Activated CD8-positive, alpha-beta memory T cell treated with anti-CD3 and anti-CD28 coated beads for 4 hours (primary cell): ENCODE results near the gene EPAS1.

Source experiments
- DNase-seq, 2 donors: peaks; one replicate each; pipeline ENCODE4 v3.0.0-alpha.2; 2020; ENCODE audit warnings: low read depth in 2 of 2

EPAS1 gene

DNA sequence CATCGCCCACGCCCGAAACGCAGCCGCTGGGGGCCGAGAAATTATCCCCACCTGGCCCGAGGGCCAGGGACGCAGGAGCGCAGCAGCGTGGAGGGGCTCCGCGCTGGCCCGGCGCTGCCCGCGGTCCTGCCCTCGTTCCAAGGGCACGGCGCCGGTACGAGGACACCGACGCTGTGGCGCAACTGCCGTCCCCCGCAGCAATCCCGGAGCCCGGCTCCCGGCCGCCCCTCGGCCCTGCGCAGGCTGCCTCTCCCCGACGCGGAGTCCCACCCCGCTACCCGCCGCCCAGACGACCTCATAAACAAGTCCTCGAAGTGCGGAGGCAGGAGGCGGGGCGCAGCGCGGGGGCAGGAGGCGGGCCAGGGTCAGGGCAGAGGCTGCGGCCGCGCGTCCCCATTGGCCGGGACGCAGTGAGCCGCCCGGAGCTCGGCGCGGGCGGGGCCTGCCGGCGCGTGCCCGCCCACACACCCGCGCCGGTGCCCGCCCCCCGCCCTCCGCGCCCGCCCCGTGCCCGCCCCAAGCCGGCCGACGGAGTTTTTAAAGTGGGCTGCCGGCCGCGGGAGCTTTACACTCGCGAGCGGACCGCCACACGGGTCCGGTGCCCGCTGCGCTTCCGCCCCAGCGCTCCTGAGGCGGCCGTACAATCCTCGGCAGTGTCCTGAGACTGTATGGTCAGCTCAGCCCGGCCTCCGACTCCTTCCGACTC, at the start of gene EPAS1:
TSS of gene EPAS1 (plus strand) at position 568 of the 706 bp plus-strand sequence. CDS start 505 bp downstream, outside the sequence.
- peak; percentile 66 to 71 for DNase-seq

DNA sequence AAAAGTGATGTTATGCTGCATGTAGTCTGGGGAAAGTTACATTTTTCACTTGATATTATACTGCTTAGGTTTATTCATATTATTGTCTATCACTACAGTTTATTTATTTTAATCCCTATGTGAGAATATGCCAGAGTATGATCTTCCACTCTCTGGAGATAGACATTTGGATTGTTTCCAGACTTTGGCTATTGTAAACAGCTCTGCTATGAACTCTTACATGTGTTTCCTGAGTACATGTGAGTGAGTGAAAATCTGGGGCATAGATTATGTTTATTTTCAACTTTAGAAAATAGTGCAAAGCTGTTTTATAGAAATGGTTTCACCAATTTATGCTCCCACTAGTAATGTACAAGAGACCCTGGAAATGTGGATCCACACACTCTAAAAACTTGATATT, 49.0 kb upstream of the EPAS1 start:
- no peak for DNase-seq

- no peak for DNase-seq
Observed at GRCh38 chr2:46249654-46250053, 47.6 kb upstream of the EPAS1 start.

DNA sequence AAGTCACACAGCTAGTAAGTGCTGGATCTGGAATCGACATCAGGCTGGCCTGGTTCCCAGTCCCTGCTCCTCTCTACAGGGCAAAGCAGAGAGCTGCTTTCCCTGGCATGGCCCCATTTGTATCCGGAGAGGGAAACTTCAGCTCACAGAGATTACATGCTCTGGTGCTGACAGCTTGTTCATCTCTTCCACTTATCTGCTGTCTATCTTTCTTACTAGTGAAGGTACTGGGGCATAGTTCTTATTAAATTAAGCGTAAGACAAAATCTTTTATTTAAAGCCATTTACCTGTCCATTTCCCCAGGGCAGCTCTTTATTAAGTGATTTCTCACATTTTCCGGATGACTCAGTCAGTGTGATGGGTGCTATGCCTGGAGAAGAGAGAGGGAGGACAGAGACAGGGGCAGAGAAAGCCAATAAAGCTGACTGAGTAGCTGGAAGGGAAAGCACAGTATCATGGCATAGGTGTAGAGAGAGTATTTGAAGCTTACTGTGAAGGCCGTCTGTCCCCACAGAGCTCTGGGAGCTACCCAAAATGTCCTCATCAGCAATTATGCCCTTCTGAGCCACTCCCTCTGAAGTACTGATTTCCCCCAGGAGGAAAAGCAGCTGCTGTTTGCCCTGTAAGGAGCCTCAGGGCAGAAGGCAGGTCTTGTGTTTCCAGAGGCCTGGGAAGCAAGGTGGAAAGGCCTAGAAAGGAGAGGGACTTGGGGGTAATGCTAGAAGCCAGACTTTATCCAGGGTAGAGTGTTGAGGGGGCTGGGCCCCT, 44.1 kb upstream of the EPAS1 start:
- no peak for DNase-seq

- no peak for DNase-seq
Observed at GRCh38 chr2:46254474-46254873, 42.7 kb upstream of the EPAS1 start.

DNA sequence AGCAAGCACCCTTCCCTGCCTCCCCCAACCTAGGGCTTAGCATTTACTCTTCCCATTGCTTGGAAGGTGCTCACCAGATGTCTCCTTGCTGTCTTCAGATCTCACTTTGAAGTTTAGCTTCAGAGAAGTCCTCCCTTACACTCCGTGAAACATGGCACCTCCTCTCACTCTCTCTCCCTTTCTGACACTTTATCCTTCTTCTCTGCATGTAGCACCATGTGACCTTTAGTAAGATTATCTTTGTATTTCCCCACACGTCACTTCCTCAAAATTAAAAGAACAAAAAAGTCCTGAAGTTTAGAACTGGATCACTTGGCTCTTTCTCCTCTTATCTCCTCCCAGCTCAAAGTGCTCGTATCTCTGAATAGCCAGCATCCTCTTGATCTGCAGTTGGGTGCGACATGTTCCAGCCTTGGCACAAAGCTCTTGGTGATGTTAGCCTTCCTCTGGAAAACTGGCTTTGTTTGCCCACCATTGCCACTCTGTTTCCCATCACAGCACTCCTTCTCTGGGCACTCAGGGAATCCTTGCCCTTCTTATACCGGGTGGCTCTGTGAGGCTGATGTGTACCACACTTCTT, 40.6 kb upstream of the EPAS1 start:
- no peak for DNase-seq

DNA sequence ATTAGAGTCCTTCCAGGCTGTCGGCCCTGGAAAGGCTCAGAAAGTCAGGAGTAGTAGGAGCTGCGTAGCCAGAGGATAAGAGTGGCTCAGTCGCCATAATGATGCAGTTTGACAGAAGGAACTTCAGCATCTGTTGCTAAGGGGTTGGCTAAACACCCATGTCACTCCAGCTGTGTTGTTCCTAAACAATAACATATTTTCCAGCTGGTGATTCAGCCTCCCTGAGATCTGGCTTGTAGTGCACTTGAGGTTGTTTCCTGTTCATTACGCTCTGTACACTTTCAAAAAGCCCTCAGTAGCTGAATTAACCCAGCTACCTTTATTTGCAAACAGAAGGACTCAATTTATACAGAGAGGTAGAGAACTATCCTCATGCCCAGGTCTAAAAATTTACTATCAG, 39.7 kb upstream of the EPAS1 start:
- no peak for DNase-seq

DNA sequence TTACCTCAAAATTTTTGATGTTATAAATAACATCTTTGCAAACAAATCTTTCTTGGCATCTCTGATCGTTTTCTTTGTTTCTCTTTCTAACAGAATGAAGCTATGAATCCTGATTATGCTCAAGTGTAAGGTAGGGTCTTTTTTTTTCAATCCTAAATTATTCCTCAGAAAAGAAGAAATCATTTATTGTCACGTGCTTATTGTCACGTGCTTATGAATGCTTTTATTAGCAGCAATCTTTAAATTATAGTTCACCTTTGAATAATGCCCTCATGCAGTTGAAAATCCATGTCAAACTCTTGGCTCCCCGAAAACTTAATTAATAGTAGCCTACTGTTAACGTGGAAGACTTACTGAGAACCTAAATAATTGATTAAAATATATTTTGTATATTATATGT, 39.2 kb upstream of the EPAS1 start:
- DNase-seq = no peak

- DNase-seq = no peak
Observed at GRCh38 chr2:46258937-46259776, 38.0 kb upstream of the EPAS1 start.

GRCh38 chr2:46259777-46260168, 37.4 kb upstream of the EPAS1 start:
- DNase-seq = no peak

DNA sequence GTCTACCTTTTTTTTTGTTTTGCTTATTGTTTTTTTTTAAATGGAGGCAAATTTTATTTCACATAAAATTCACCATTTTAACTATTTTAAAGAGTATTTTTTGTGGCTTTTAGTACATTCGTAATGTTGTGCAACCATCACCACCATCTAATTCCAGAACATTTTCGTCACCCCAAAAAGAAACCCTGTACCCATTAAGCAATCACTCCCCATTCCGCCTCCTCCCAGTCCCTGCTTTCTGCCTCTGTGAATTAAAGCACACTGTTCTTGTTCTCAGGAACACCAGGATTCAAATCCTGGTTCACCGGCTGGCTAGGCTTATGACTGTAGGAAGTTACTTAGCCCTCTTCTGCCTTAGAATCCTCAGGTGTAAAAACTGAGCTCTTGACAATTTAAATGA, 36.9 kb upstream of the EPAS1 start:
- no peak for DNase-seq

GRCh38 chr2:46262248-46262938, 34.8 kb upstream of the EPAS1 start:
- no peak for DNase-seq

DNA sequence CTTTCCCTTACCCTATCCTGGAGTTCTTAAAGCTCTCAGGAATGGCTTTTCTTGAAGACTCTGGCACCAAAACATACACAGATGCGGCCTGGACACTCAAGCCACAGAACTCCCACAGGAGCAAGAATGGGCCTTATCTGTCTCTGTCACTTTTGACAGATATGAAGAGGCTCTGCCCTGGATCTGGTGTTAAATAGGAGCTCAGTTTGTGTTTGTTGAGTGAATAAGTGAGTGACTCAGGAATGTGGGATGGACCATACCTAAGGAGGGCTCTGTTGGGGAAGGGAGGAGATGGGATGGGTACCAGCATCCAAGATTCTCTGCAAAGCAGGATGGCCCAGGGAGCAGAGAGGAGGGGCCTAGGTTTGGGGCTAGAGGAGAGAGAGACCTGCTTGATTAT, 33.9 kb upstream of the EPAS1 start:
- no peak for DNase-seq

- no peak for DNase-seq
Observed at GRCh38 chr2:46264447-46264846, 32.8 kb upstream of the EPAS1 start.

DNA sequence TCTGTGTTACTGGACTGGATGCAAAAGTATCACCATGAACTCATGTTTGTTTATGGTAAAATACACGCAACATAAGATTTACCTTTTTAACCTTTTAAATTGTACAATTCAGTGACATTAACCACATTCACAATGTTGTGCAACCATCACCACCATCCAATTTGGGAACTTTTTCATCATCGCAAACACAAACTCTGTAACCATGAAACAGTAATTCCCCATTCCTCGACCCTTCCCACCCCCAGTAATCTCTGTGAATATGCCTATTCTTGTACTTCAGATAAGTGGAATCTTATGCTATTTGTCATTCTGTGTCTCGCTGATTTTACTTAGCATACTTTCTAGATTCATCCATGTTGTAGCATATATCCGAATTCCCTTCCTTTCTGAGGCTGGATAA, 31.1 kb upstream of the EPAS1 start:
- no peak for DNase-seq

GRCh38 chr2:46267616-46268015, 29.6 kb upstream of the EPAS1 start:
- DNase-seq = no peak

- DNase-seq = no peak
Observed at GRCh38 chr2:46268196-46268595, 29.0 kb upstream of the EPAS1 start.

- no peak for DNase-seq
Observed at GRCh38 chr2:46269001-46269400, 28.2 kb upstream of the EPAS1 start.

DNA sequence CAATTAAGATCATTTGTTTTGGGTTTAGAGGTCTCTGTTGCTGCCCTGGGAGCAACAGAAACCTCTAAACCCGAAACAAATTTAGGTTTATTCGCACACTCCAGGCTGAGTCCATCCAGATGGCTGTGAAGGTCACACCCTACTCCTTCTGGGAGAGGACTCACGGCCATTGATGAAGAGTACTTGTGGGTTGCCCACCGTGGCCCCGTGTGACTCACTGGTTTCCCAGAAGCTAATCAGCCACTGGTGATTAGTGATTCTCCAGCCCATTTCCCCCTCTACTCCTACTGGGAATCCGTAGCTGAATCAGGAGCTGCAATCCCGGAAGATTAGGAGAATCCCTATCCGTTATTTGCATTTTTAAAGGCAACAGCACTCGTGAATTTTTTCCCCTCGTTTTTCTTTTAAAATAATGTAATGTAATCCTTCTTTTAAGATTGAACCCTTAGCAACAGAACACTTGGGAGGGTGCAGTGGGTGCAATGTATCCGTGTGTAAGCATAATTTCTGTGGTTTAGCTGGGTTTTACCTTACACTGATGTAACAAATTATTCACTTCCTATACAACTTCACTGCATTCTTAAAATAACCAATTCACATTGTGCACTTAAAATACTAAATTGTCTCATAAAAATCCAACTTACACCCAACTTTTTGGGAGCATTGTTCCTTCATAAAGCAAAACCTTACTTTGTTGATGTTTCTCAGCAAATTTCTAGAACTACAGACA, 27.5 kb upstream of the EPAS1 start:
- DNase-seq = no peak

GRCh38 chr2:46270384-46270783, 26.8 kb upstream of the EPAS1 start:
- DNase-seq = no peak
